ENCODE measurements around the gene UIMC1.

DNA sequence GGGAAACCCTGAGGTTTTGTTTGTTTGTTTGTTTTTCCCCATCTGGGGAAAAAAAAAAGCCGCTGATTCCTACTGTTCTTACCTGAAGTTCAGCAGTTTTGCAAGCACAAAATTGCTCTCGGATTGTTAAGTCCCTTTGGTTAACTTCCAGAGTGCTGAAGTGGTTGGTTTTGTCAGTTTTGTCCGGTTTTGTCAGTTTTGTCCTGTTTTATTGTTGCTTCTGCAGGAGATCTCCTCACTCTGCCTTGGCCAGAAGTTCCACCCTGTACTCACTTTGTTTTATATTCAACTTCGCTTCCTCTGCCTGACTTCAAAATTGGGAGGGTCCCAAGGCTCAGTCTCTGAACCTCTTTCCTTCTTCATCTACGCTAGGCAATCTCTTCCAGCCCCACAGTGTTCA lies 30.3 kb upstream of the UIMC1 start:
- TF ChIP-seq, protein P1, sequence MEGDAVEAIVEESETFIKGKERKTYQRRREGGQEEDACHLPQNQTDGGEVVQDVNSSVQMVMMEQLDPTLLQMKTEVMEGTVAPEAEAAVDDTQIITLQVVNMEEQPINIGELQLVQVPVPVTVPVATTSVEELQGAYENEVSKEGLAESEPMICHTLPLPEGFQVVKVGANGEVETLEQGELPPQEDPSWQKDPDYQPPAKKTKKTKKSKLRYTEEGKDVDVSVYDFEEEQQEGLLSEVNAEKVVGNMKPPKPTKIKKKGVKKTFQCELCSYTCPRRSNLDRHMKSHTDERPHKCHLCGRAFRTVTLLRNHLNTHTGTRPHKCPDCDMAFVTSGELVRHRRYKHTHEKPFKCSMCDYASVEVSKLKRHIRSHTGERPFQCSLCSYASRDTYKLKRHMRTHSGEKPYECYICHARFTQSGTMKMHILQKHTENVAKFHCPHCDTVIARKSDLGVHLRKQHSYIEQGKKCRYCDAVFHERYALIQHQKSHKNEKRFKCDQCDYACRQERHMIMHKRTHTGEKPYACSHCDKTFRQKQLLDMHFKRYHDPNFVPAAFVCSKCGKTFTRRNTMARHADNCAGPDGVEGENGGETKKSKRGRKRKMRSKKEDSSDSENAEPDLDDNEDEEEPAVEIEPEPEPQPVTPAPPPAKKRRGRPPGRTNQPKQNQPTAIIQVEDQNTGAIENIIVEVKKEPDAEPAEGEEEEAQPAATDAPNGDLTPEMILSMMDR (optimal IDR thresholded peaks at IDR 0.05 in 1 of 3, IDR thresholded peaks at IDR 0.05 in 1 of 3, conservative IDR thresholded peaks at IDR 0.05 in 1 of 3; ENCODE audit: extremely low read depth in 1 of 3, insufficient read depth in 2 of 3, low read length in 3 of 3) = no peak
- no peak for TF ChIP-seq EZH2 (IDR thresholded peaks at IDR 0.05; ENCODE audit: low read length)
